Measurements from ENCODE around the gene BLVRB. TPM values are rescaled to one million over a fixed set of nuclear protein-coding genes. Genes with fewer than 3 reads are reported as not detected.

Gene BLVRB
- total RNA-seq, 1 donor from 2014 or later, result 123 TPM

GRCh38 chr19:40445780-40446262 lies 19.7 kb downstream of the BLVRB start:
- intact Hi-C loops (cut with DNase I), result no loop called here
- Histone ChIP-seq H3K4me1 (peaks cover 24% of the 10 kb centered on the region), H3K27me3 (ENCODE audit: low read depth) (no peaks in the 10 kb centered on the region), H3K4me3 (no peak overlapping the region), H3K27ac (no peak overlapping the region), H3K9me3 (no peaks in the 10 kb centered on the region), H3K36me3 (peaks cover 51% of the 10 kb centered on the region)
- TF ChIP-seq CTCF (IDR thresholded peaks at IDR 0.05), result no peak
- DNase-seq (no peak), ATAC-seq (no peak)

GRCh38 chr19:40444825-40445312 lies 20.7 kb downstream of the BLVRB start:
- no peak for TF ChIP-seq CTCF (IDR thresholded peaks at IDR 0.05)
- H3K36me3 ChIP-seq, result peaks cover 55% of the 10 kb centered on the region
- peak overlapping the region; percentile 84 for H3K27ac ChIP-seq
- ATAC-seq (no peak), DNase-seq (no peak)
- peak overlapping the region; percentile 63 for H3K4me3 ChIP-seq
- H3K9me3 ChIP-seq, result no peaks in the 10 kb centered on the region
- H3K27me3 ChIP-seq (ENCODE audit: low read depth), result no peaks in the 10 kb centered on the region
- H3K4me1 ChIP-seq, result peaks cover 29% of the 10 kb centered on the region
- intact Hi-C loops (cut with DNase I), result no loop called here

- H3K4me1 ChIP-seq, result peaks cover 29% of the 10 kb centered on the region
- ATAC-seq (peak; percentile 93 to 95), DNase-seq (peak; percentile 99)
- peak within 1 kb of the TSS; percentile 63 for H3K4me3 ChIP-seq
- H3K9me3 ChIP-seq, result no peaks in the 10 kb centered on the region
- no peaks in the 10 kb centered on the region for H3K27me3 ChIP-seq (ENCODE audit: low read depth)
- peaks cover 49% of the 10 kb centered on the region for H3K36me3 ChIP-seq
- intact Hi-C loops (cut with DNase I), result no loop called here
- peak within 1 kb of the TSS; percentile 84 for H3K27ac ChIP-seq
- TF ChIP-seq CTCF (IDR thresholded peaks at IDR 0.05), result peak; percentile 16
Measured at GRCh38 chr19:40444000-40444824, 21.3 kb downstream of the BLVRB start, which contains the start of gene SERTAD3. TSS of gene SERTAD3 (minus strand) at chr19:40444335. CDS start at chr19:40442080, 2,255 bp downstream.

GRCh38 chr19:40443131-40443999 lies 22.2 kb downstream of the BLVRB start:
- Histone ChIP-seq H3K4me3 (peak overlapping the region; percentile 63), H3K36me3 (peaks cover 40% of the 10 kb centered on the region), H3K27ac (peak overlapping the region; percentile 84), H3K4me1 (peaks cover 29% of the 10 kb centered on the region), H3K27me3 (ENCODE audit: low read depth) (no peaks in the 10 kb centered on the region), H3K9me3 (no peaks in the 10 kb centered on the region)
- DNase-seq, result peak; percentile 100
- ATAC-seq, result peak; percentile 92 to 95
- no peak for TF ChIP-seq CTCF (IDR thresholded peaks at IDR 0.05)
- intact Hi-C loops (cut with DNase I), result no loop called here
